ENCODE results near the gene CHERP.

- TF ChIP-seq CTCF (IDR thresholded peaks at IDR 0.05; ENCODE audit: low read length) = no peak
- no peak for TF ChIP-seq EZH2 (IDR thresholded peaks at IDR 0.05; ENCODE audit: borderline replicate concordance, low read length)
Measured at GRCh38 chr19:16571283-16571682, 29.0 kb upstream of the CHERP start.
